Ovary (tissue), 3 donors: ENCODE results near the gene TENM3.

ENCODE experiments used
- EP300 ChIP-seq: sonication (generic); formaldehyde crosslinking; IDR thresholded peaks from one replicate; pipeline ENCODE4 v1.6.1; 2017; ENCODE audit warnings: antibody characterized with exemption
- POLR2A ChIP-seq: fragments of 450-650 bp; IDR thresholded peaks from one replicate; pipeline ENCODE4 v1.6.1; 2017; ENCODE audit warnings: antibody characterized with exemption, mild to moderate bottlenecking, moderate library complexity
- TF ChIP-seq, protein P1 (sequence below), 3 donors: fragments of 450-650 bp in 2 of 3; fragments of 200-600 bp in 1 of 3; IDR thresholded peaks; one replicate each; pipeline versions ENCODE4 v1.5.1 to v1.8.0; 2016 to 2022; ENCODE audit warnings: antibody characterized with exemption in 3 of 3, mild to moderate bottlenecking in 1 of 3
- donor health status: DM: no; HTN: no; CAD: no.

DNA sequence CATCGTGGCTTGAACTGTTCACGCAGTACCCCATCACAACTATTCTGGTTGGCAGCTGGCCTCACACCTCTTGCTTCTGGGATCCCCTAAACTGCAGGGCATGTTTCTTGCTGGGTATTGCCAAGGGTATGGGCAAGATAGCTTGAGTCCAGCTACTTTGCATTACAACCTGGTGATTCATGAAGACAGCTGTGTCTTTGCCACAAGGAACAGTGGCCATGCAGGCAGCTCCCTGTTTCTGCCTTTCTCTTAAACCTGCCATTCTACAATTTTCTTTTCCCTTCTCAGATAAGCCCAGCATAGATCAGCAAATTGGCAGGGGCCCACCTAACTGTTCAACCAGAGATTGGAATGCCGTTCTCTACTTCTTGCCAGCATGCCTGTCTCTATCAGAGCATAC is 42.8 kb downstream of the TENM3 start:
- TF ChIP-seq, protein P1, sequence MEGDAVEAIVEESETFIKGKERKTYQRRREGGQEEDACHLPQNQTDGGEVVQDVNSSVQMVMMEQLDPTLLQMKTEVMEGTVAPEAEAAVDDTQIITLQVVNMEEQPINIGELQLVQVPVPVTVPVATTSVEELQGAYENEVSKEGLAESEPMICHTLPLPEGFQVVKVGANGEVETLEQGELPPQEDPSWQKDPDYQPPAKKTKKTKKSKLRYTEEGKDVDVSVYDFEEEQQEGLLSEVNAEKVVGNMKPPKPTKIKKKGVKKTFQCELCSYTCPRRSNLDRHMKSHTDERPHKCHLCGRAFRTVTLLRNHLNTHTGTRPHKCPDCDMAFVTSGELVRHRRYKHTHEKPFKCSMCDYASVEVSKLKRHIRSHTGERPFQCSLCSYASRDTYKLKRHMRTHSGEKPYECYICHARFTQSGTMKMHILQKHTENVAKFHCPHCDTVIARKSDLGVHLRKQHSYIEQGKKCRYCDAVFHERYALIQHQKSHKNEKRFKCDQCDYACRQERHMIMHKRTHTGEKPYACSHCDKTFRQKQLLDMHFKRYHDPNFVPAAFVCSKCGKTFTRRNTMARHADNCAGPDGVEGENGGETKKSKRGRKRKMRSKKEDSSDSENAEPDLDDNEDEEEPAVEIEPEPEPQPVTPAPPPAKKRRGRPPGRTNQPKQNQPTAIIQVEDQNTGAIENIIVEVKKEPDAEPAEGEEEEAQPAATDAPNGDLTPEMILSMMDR (IDR thresholded peaks at IDR 0.05), result no peak
- no peak for TF ChIP-seq POLR2A
- no peak for TF ChIP-seq EP300
